ENCODE data around the gene KNCN.

DNA sequence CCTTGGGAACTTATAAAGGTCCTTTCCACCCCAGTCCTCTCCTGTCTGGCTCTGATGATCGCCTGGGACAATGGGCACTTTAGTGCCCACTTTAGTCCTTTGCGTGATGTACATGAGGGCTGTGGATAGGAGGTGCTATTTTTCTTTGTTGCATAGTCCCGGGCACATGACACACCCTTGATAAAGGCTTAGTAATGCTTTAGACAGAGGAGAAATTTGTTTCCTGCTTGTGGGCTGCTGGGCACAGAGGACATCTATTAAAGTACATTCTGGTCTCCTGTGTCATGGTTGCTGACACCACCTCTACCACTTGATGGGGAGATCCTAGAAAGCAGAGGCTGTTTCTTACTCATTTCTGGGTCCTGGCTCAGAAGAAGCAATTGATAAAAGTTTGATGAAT, 5.4 kb upstream of the KNCN start:
- TF ChIP-seq, protein P1, sequence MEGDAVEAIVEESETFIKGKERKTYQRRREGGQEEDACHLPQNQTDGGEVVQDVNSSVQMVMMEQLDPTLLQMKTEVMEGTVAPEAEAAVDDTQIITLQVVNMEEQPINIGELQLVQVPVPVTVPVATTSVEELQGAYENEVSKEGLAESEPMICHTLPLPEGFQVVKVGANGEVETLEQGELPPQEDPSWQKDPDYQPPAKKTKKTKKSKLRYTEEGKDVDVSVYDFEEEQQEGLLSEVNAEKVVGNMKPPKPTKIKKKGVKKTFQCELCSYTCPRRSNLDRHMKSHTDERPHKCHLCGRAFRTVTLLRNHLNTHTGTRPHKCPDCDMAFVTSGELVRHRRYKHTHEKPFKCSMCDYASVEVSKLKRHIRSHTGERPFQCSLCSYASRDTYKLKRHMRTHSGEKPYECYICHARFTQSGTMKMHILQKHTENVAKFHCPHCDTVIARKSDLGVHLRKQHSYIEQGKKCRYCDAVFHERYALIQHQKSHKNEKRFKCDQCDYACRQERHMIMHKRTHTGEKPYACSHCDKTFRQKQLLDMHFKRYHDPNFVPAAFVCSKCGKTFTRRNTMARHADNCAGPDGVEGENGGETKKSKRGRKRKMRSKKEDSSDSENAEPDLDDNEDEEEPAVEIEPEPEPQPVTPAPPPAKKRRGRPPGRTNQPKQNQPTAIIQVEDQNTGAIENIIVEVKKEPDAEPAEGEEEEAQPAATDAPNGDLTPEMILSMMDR (IDR thresholded peaks at IDR 0.05) = no peak
- no peak for TF ChIP-seq POLR2A (IDR thresholded peaks at IDR 0.05)
